ENCODE measurements around the gene MBD5.

MBD5 gene

DNA sequence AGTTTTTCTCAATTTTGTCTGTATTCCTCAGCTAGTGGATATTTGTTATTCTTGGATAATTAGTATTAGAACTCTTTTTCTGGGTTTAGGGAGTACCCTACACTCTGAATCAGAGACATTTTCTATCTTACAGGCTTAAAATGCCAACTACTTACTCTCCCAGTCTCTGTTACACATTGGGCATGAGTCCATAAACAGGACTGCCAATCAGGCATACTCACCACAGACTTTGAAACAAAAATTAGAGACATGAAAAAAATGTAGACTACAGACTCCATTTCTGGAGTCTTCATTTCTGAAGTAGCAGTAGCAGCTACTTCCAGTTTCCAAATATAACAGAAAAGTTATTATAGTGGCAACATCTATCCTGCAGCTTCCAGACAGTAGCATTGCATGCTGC, 279.7 kb downstream of the MBD5 start:
- no peaks in the 10 kb centered on the region for H3K36me3 ChIP-seq (ENCODE audit: control insufficient read depth, insufficient read depth, low read length)
- no peak overlapping the region for H3K9ac ChIP-seq (ENCODE audit: low read length)
- H3K4me1 ChIP-seq (ENCODE audit: control insufficient read depth, insufficient read depth, low read length), result peaks cover 38% of the 10 kb centered on the region
- H3K4me3 ChIP-seq (ENCODE audit: low read depth, low read length), result no peak overlapping the region
- no peaks in the 10 kb centered on the region for H3K9me3 ChIP-seq (ENCODE audit: control insufficient read depth, insufficient read depth, low read depth, low read length)
- H3K27me3 ChIP-seq (ENCODE audit: control insufficient read depth, insufficient read depth, low read length), result no peaks in the 10 kb centered on the region
- H3K27ac ChIP-seq (ENCODE audit: low read depth, low read length), result no peak overlapping the region

DNA sequence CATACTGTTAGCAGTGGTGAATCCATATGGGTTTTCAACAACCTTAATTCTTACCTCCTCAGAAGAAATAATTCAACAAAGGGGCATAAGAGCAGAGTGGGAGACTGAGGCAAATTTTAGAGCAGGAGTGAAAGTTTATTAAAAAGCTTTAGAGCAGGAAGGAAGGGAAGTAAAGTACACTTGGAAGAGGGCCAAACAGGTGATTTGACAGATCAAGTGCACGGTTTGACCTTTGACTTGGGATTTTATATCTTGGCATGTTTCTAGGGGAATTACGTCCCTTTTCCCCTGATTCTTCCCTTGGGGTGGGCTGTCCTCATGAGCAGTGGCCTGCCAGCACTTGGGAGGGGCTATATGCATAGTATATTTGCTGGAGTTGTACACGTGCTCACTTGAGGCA, 280.5 kb downstream of the MBD5 start:
- H3K4me1 ChIP-seq (ENCODE audit: control insufficient read depth, insufficient read depth, low read length), result peaks cover 42% of the 10 kb centered on the region
- H3K9ac ChIP-seq (ENCODE audit: low read length), result no peak overlapping the region
- no peaks in the 10 kb centered on the region for H3K27me3 ChIP-seq (ENCODE audit: control insufficient read depth, insufficient read depth, low read length)
- no peak overlapping the region for H3K4me3 ChIP-seq (ENCODE audit: low read depth, low read length)
- H3K9me3 ChIP-seq (ENCODE audit: control insufficient read depth, insufficient read depth, low read depth, low read length), result no peaks in the 10 kb centered on the region
- H3K36me3 ChIP-seq (ENCODE audit: control insufficient read depth, insufficient read depth, low read length), result no peaks in the 10 kb centered on the region
- no peak overlapping the region for H3K27ac ChIP-seq (ENCODE audit: low read depth, low read length)

DNA sequence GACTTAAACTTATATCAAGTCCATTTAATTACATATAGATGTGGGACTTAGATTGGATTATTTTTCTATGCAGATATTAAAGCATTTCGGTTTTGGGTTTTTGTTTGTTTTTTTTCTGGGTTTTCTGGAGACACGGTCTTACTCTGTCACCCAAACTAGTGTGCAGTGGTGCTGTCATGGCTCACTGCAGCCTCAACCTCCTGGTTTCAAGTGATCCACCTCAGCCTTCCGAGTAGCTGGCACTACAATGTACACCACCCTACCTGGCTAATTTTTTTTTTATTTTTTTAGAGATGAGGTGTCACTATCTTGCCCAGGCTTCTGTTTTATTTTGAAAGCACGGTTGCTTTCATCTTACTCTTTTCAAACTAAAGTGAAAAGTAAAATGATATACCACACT, 281.6 kb downstream of the MBD5 start:
- Histone ChIP-seq H3K27me3 (ENCODE audit: control insufficient read depth, insufficient read depth, low read length) (no peaks in the 10 kb centered on the region), H3K4me1 (ENCODE audit: control insufficient read depth, insufficient read depth, low read length) (peaks cover 42% of the 10 kb centered on the region), H3K36me3 (ENCODE audit: control insufficient read depth, insufficient read depth, low read length) (no peaks in the 10 kb centered on the region), H3K9ac (ENCODE audit: low read length) (no peak overlapping the region), H3K4me3 (ENCODE audit: low read depth, low read length) (no peak overlapping the region), H3K9me3 (ENCODE audit: control insufficient read depth, insufficient read depth, low read depth, low read length) (no peaks in the 10 kb centered on the region), H3K27ac (ENCODE audit: low read depth, low read length) (no peak overlapping the region)

DNA sequence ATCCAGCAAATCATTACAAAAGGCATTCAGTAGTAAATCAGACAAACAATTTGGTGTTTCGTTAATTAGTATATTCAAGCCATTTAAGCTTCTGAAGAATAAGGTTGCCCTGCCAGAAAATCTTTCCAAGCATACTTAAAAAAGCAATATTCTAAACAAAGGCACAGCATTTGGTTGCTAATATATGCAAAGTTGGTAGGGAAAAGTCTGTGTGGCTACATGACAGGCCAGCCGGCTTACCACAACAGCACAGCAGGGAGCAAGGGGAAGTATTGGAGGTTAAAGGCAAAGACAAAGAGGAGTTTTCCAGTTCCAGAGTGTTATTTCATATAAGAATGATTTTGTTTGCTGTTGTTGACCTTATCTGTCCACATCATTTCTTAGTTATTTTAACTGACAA, 282.3 kb downstream of the MBD5 start:
- peaks cover 35% of the 10 kb centered on the region for H3K4me1 ChIP-seq (ENCODE audit: control insufficient read depth, insufficient read depth, low read length)
- H3K4me3 ChIP-seq (ENCODE audit: low read depth, low read length), result peak overlapping the region; percentile 19; the same call in 1 of the 2 replicates
- H3K36me3 ChIP-seq (ENCODE audit: control insufficient read depth, insufficient read depth, low read length), result no peaks in the 10 kb centered on the region
- H3K27ac ChIP-seq (ENCODE audit: low read depth, low read length), result peak overlapping the region; percentile 14; the same call in 1 of the 2 replicates
- no peak overlapping the region for H3K9ac ChIP-seq (ENCODE audit: low read length)
- no peaks in the 10 kb centered on the region for H3K27me3 ChIP-seq (ENCODE audit: control insufficient read depth, insufficient read depth, low read length)
- H3K9me3 ChIP-seq (ENCODE audit: control insufficient read depth, insufficient read depth, low read depth, low read length), result no peaks in the 10 kb centered on the region

DNA sequence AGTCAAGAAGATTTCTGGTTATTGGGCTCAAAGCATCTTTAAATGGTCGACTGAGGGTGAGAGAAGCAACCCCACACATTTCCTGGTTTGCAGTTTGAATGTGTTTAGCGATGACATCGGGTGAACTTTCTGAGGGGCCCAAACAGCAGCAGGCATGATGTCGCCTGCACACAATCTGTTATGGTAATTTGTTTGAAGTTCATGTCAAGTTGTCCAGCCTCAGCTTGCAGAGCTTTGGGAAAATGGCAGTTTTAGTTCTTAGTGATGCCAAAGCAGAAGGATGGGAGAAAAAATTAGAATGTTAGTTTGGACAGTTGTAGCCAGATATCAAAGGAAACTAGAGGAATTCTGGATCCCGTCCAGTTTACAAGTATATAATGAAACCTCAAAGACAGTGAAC, 284.6 kb downstream of the MBD5 start:
- Histone ChIP-seq H3K4me1 (ENCODE audit: control insufficient read depth, insufficient read depth, low read length) (peaks cover 34% of the 10 kb centered on the region), H3K4me3 (ENCODE audit: low read depth, low read length) (no peak overlapping the region), H3K27ac (ENCODE audit: low read depth, low read length) (no peak overlapping the region), H3K27me3 (ENCODE audit: control insufficient read depth, insufficient read depth, low read length) (no peaks in the 10 kb centered on the region), H3K9ac (ENCODE audit: low read length) (no peak overlapping the region), H3K9me3 (ENCODE audit: control insufficient read depth, insufficient read depth, low read depth, low read length) (no peaks in the 10 kb centered on the region), H3K36me3 (ENCODE audit: control insufficient read depth, insufficient read depth, low read length) (no peaks in the 10 kb centered on the region)

DNA sequence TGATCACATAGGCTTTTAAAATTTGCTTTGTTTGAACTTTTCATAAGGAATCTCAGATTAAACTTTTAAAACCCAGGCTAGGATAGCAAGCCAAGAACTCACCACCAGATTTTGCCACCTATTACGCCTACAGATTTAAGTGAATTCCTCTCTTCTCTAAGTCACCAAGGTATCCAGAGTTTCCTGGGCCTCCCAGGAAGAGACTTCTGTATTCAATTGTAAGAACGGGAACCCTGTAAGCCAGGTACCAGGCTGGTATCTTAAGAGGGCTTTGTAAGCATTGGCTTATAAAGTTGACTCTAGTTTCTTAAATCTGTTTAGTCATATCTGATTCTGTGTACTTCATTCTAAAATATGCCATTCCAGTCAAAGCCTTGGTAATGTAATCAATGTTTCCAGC, 285.1 kb downstream of the MBD5 start:
- Histone ChIP-seq H3K9ac (ENCODE audit: low read length) (no peak overlapping the region), H3K4me1 (ENCODE audit: control insufficient read depth, insufficient read depth, low read length) (peaks cover 34% of the 10 kb centered on the region)

DNA sequence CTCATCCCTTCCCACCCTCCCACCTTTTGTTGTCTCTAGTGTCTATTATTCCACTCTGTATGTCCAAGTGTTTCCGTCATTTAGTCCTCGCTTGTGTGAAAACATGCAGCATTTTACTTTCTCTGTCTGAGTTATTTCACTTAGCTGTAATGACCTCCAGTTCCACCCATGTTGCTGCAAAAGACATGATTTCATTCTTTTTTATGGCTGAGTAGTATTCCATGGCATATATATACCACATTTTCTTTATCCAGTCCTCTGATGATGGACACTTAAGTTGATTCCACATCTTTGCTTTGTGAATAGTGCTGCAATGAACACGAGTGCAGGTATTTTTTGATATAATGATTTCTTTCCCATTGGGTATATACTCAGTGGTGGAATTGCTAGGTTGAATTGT, 296.7 kb downstream of the MBD5 start:
- no peaks in the 10 kb centered on the region for H3K36me3 ChIP-seq (ENCODE audit: control insufficient read depth, insufficient read depth, low read length)
- H3K9ac ChIP-seq (ENCODE audit: low read length), result no peak overlapping the region
- no peaks in the 10 kb centered on the region for H3K9me3 ChIP-seq (ENCODE audit: control insufficient read depth, insufficient read depth, low read depth, low read length)
- no peak overlapping the region for H3K27ac ChIP-seq (ENCODE audit: low read depth, low read length)
- no peaks in the 10 kb centered on the region for H3K27me3 ChIP-seq (ENCODE audit: control insufficient read depth, insufficient read depth, low read length)
- H3K4me3 ChIP-seq (ENCODE audit: low read depth, low read length), result no peak overlapping the region
- H3K4me1 ChIP-seq (ENCODE audit: control insufficient read depth, insufficient read depth, low read length), result no peaks in the 10 kb centered on the region

More for the DNA sequence above, 285.1 kb downstream of the MBD5 start:
- Histone ChIP-seq H3K9me3 (ENCODE audit: control insufficient read depth, insufficient read depth, low read depth, low read length) (no peaks in the 10 kb centered on the region), H3K27me3 (ENCODE audit: control insufficient read depth, insufficient read depth, low read length) (no peaks in the 10 kb centered on the region), H3K27ac (ENCODE audit: low read depth, low read length) (no peak overlapping the region), H3K36me3 (ENCODE audit: control insufficient read depth, insufficient read depth, low read length) (no peaks in the 10 kb centered on the region), H3K4me3 (ENCODE audit: low read depth, low read length) (no peak overlapping the region)

DNA sequence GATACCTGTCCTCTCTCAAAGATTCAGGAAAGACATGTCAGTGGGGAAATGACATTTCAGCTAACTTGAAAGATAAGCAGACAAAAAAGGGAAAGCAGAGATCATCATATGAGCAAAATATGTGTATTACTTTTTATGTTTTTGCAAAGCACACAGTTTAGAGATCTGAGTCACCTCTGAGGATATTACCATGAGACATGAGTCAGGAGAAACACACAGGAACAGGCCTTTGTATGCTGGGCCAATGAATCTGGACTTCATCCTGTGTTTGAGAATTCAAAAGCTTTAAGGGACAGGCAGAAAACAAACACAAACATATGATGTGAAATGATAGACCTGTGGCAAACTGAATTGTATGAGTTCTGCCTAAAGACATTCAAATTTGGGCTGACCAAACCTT, 317.6 kb downstream of the MBD5 start:
- H3K4me3 ChIP-seq (ENCODE audit: low read depth, low read length), result no peak overlapping the region

DNA sequence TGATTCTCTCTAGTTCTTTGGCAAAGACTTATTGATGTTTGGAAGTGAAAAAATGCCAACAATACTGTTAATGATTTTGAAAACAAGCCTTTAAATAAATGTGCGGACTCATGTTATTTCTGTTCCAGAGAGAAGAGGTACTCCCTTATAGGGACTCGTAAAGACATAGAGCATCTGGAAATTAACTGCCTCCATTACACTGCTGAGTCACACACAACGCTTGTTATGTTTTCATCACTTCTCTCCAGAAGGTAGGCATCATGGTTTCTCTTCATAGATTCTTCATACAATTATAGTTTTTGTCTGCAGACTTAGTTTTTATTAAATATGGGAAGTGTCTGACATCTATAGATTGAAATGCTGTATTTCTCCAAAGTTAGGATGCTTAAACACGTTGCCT, 321.2 kb downstream of the MBD5 start:
- Histone ChIP-seq H3K27me3 (ENCODE audit: control insufficient read depth, insufficient read depth, low read length) (no peaks in the 10 kb centered on the region), H3K27ac (ENCODE audit: low read depth, low read length) (no peak overlapping the region), H3K9me3 (ENCODE audit: control insufficient read depth, insufficient read depth, low read depth, low read length) (peaks cover 5% of the 10 kb centered on the region; the same call in 1 of the 2 replicates), H3K36me3 (ENCODE audit: control insufficient read depth, insufficient read depth, low read length) (no peaks in the 10 kb centered on the region), H3K4me1 (ENCODE audit: control insufficient read depth, insufficient read depth, low read length) (no peaks in the 10 kb centered on the region), H3K9ac (ENCODE audit: low read length) (no peak overlapping the region), H3K4me3 (ENCODE audit: low read depth, low read length) (no peak overlapping the region)

More for the DNA sequence above, 317.6 kb downstream of the MBD5 start:
- Histone ChIP-seq H3K9me3 (ENCODE audit: control insufficient read depth, insufficient read depth, low read depth, low read length) (peaks cover 5% of the 10 kb centered on the region; the same call in 1 of the 2 replicates), H3K36me3 (ENCODE audit: control insufficient read depth, insufficient read depth, low read length) (no peaks in the 10 kb centered on the region), H3K4me1 (ENCODE audit: control insufficient read depth, insufficient read depth, low read length) (no peaks in the 10 kb centered on the region), H3K27ac (ENCODE audit: low read depth, low read length) (no peak overlapping the region), H3K27me3 (ENCODE audit: control insufficient read depth, insufficient read depth, low read length) (no peaks in the 10 kb centered on the region), H3K9ac (ENCODE audit: low read length) (no peak overlapping the region)

DNA sequence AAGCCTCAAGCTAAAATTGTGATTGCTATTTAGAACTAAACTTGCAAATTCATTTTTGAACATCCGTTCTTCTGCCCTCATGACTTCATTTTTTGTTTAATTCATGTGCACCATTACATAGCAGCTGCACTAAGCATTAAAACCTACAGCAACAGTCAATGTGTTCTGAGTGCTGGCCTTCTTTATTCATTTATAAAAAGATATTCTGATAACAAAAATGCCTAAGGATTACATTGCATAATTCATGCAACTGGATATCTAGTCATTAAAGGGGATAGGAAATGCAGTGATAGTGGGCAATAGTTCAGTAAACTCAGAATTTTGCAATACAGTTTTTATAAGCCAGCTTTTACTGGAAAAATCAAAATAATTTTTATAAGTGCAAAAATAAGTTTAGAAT, 329.3 kb downstream of the MBD5 start:
- no peak overlapping the region for H3K27ac ChIP-seq (ENCODE audit: low read depth, low read length)
- no peaks in the 10 kb centered on the region for H3K9me3 ChIP-seq (ENCODE audit: control insufficient read depth, insufficient read depth, low read depth, low read length)
- no peaks in the 10 kb centered on the region for H3K4me1 ChIP-seq (ENCODE audit: control insufficient read depth, insufficient read depth, low read length)
- H3K27me3 ChIP-seq (ENCODE audit: control insufficient read depth, insufficient read depth, low read length), result no peaks in the 10 kb centered on the region
- no peaks in the 10 kb centered on the region for H3K36me3 ChIP-seq (ENCODE audit: control insufficient read depth, insufficient read depth, low read length)
- no peak overlapping the region for H3K4me3 ChIP-seq (ENCODE audit: low read depth, low read length)
- no peak overlapping the region for H3K9ac ChIP-seq (ENCODE audit: low read length)

DNA sequence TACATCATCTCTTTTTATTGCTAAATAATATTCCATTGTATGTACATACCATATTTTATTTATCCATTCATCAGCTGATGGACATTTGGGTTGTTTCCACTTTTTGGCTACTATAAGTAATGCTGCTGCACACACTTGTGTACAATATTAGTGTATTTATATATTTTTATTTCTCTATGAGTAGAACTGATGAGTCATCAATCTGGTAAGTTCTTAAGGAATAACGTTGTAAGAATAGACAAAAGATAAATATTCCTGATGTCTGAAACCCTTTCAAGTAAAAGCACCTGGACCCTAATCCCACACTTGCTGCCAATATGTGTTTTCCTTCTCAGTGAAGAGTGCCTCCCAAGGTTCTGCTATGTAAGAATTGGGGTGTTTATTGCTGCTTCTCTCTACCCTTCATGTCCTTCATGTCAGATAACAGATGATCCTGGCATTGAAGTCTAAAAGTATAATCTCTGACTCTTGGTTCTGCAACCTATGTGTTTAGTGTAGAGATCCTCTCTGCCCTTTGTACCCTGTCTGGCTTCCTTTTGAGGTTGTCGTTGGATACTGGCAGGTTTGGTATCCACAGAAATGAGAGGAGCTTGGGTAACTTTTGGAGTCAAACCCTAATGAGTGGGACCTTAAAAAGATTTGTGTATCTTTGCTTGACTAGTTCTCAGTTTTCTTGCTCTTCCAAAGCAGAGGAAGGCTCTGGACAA, 330.7 kb downstream of the MBD5 start:
- Histone ChIP-seq H3K9ac (ENCODE audit: low read length) (no peak overlapping the region), H3K27ac (ENCODE audit: low read depth, low read length) (no peak overlapping the region), H3K4me3 (ENCODE audit: low read depth, low read length) (no peak overlapping the region), H3K4me1 (ENCODE audit: control insufficient read depth, insufficient read depth, low read length) (no peaks in the 10 kb centered on the region), H3K27me3 (ENCODE audit: control insufficient read depth, insufficient read depth, low read length) (no peaks in the 10 kb centered on the region), H3K9me3 (ENCODE audit: control insufficient read depth, insufficient read depth, low read depth, low read length) (no peaks in the 10 kb centered on the region), H3K36me3 (ENCODE audit: control insufficient read depth, insufficient read depth, low read length) (no peaks in the 10 kb centered on the region)
